ENCODE results near the gene KL. TPM values are rescaled to one million over a fixed set of nuclear protein-coding genes. Genes with fewer than 3 reads are reported as not detected.

Gene KL
- 58.3 TPM for polyA plus RNA-seq (ENCODE audit: insufficient read length)
- long read RNA-seq, donor 1, full-length matches to known transcripts: 14 of 23 reads
- long read RNA-seq, donor 1, partial matches to known transcripts: 9 of 23 reads
- long read RNA-seq, donor 1, other reads (novel, unspliced or antisense): 0 of 23 reads
- long read RNA-seq, donor 2, full-length matches to known transcripts: 9 of 9 reads
- long read RNA-seq, donor 2, partial matches to known transcripts: 0 of 9 reads
- long read RNA-seq, donor 2, other reads (novel, unspliced or antisense): 0 of 9 reads
- long read RNA-seq, donor 3, full-length matches to known transcripts: 2 of 8 reads
- long read RNA-seq, donor 3, partial matches to known transcripts: 6 of 8 reads
- long read RNA-seq, donor 3, other reads (novel, unspliced or antisense): 0 of 8 reads
- long read RNA-seq, donor 4: 0 reads
- long read RNA-seq, donor 5, full-length matches to known transcripts: 7 of 7 reads
- long read RNA-seq, donor 5, partial matches to known transcripts: 0 of 7 reads
- long read RNA-seq, donor 5, other reads (novel, unspliced or antisense): 0 of 7 reads
- long read RNA-seq, donor 6, full-length matches to known transcripts: 3 of 15 reads
- long read RNA-seq, donor 6, partial matches to known transcripts: 12 of 15 reads
- long read RNA-seq, donor 6, other reads (novel, unspliced or antisense): 0 of 15 reads
- long read RNA-seq, donor 7, full-length matches to known transcripts: 6 of 16 reads
- long read RNA-seq, donor 7, partial matches to known transcripts: 10 of 16 reads
- long read RNA-seq, donor 7, other reads (novel, unspliced or antisense): 0 of 16 reads
- long read RNA-seq, donor 8, full-length matches to known transcripts: 3 of 3 reads
- long read RNA-seq, donor 8, partial matches to known transcripts: 0 of 3 reads
- long read RNA-seq, donor 8, other reads (novel, unspliced or antisense): 0 of 3 reads

GRCh38 chr13:33016414-33017322 lies at the start of gene KL:
KL (plus strand) TSS chr13:33016423; CDS start chr13:33016441, 18 bp downstream.
- DNase-seq: no peak

DNA sequence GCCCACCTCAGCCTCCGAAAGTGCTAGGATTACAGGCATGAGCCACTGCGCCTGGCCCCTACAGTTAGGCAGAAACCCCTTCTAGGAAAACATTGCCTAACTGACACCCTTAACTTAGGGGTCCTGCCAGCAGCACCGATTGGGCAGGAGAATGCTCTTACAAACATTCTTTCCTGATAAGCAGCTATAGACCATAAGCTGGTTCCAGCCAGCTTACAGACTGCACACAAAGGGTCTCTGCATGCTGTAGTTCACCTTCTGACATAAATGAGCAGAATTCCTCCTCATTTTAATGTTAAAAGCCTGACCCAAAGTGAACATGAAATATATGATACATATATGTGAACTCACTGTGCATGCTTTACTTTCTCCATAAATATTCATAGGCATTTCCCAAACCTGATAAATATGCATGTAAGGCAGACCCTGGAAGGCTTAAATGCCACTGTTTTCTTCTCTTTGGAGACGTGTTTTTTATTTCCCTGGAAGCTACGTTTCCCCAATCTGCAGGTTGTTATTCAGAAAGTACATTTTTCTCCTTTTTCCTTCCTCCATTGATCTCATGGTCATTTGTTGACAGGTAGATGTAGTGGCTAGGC lies 48.5 kb upstream of the KL start:
- DNase-seq: no peak

GRCh38 chr13:32968316-32968715 lies 47.9 kb upstream of the KL start:
- DNase-seq: no peak

GRCh38 chr13:32968793-32969192 lies 47.4 kb upstream of the KL start:
- DNase-seq: no peak

- DNase-seq: no peak
These were observed 46.7 kb upstream of the KL start for GRCh38 chr13:32969516-32969941.

GRCh38 chr13:32976056-32976805 lies 40.0 kb upstream of the KL start:
- no peak for DNase-seq

DNA sequence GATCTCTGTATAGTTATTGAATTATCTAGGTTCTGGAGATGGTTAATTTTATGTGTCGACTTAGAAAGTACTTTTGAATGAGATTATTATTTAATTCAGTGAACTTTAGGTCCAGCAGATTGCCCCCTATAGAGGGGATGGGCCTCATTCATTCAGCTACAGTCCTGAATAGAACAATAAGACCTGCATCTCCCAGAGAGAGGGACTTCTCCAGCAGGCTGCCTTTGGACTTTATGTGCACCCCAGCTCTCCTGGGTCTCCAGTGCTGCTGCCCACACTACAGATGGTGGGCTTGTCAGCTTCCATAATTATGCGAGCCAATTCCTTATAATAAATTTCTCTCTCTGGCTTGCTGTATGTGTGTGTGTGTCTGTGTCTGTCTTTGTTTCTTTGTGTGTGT lies 39.3 kb upstream of the KL start:
- DNase-seq: no peak

DNA sequence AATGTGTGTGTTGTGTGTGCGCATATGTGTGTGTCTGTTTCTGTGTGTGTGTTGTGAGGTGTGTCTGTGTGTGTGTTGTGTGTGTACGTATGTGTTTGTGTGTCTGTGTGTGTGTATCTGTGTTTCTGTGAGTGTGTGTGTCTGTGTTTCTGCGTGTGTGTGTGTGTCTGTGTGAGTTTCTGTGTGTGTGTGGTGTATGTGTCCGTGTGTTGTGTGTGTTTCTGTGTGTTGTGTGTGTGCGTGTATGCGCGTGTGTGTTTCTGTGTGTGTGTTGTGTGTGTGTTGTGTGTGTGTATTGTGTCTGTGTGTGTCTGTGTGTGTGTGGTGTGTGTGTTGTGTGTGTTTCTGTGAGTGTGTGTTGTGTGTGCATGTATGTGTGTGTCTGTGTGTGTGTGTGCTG lies 38.9 kb upstream of the KL start:
- DNase-seq: no peak

GRCh38 chr13:32978278-32978677 lies 37.9 kb upstream of the KL start:
- no peak for DNase-seq

DNA sequence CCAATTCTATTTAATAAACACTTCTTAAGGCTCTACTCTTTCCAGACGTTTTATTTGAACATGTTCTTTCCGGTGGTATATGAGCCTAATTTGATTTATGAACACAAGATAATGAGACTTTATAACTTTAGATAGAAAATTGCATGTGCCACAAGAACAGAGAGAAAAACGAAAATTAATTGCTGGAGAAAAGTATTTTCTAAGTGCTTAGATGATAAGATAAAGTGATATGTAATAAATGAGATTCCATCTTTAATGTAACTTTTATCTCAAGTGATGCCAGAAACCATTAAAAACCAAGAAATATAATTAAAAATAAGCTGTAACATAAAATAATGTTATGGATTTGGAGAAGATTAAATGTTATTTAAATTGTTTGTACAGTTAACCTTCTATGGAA lies 33.2 kb upstream of the KL start:
- no peak for DNase-seq

- no peak for DNase-seq
These were observed 31.2 kb upstream of the KL start for GRCh38 chr13:32984857-32985626.

- no peak for DNase-seq
These were observed 29.7 kb upstream of the KL start for GRCh38 chr13:32986552-32986951.

- DNase-seq: no peak
These were observed 28.8 kb upstream of the KL start for GRCh38 chr13:32987462-32987861.

- DNase-seq: no peak
These were observed 27.5 kb upstream of the KL start for GRCh38 chr13:32988608-32989289.

DNA sequence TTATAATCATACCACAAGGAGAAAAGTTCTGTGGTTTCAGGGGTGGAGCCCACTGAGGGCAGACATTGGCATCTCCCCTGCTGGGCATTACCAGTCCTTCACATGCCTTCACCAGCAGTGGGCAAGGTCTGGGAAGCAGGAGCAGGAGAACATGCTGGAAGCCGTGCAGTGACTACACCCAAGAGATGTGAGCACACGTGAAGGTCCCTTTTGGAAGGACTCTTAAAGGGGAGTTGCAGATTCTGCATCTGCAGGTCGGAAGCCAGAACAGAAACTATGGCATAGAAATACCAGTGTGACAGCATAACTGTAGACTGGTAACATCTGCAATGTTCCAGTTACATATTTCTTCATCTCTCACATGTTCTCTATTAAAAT lies 26.9 kb upstream of the KL start:
- no peak for DNase-seq

DNA sequence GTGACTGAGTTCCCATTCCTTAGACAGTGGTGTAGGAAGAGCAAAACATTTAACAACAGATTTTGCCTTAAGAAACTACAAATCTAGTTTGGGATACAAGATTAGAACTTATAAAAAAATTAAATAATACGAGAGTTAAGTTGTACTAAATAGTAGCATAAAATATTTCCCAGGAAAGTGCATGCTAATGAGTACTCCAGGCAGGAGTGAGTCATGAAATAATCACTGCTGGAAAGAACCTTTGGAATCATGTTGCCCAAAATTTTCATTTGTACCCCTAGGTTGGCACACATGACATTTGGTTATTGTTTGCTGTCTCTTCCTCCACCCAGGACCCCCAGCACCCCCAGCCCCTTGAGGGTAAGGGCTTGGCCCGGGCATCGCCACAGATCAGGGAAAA lies 26.3 kb upstream of the KL start:
- no peak for DNase-seq

GRCh38 chr13:32993145-32993544 lies 23.1 kb upstream of the KL start:
- no peak for DNase-seq

GRCh38 chr13:32997399-32997798 lies 18.8 kb upstream of the KL start:
- no peak for DNase-seq

GRCh38 chr13:32998966-32999365 lies 17.3 kb upstream of the KL start:
- no peak for DNase-seq

Measured in left kidney (tissue), 8 donors.